ENCODE results near the gene YY1AP1.
"Not testable (repeated sequence)": the region's sequence is repeated elsewhere in the genome, so short reads cannot be mapped to it uniquely, and the experiment has no call there.

The YY1AP1 gene

DNA sequence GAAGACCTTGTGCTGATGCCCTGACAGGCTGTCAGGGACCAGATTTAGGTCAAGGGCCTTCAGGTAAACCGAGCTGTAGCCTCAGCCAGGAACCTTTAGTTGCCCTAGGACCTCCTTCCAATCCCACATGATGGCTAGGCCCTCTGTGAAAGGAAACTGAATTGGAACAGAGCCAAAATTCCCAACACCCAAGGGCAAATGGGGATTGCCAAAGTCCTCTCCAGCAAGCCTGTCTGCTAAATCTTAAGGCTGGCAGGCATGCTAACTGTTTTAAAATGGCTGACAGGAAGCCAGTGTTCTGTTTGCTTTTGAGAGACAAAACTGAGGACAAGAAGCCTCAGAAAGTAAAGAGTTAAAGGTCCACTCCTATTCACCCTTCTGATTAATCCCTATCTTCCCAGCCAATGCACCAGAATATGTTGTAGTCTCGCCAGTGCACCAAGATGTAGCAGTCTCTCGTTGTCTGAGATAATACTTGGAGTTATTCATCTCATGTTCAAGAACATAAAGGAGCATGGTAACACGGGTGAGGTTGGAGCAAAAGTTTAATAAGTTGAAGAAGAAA is 43.5 kb downstream of the YY1AP1 start:
- no peak for DNase-seq

DNA sequence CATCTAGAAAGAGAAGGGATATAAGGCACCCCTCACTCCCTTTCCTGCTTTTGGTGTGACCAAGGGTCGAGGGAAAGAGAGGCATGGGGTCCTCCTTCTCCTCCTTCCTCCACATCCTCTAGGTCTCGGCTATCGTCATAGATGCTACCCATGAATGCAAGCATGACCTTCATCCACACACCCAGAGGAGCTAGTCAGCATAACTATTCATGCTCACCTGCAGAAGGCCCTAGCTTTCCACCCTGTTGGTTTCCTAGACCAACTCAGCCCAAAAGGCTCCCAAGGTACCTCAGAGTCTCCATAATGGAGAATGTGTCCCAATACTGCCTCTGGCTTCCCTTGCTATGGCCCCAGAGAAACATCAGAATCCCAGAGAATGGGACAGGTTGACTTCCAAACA is 45.3 kb downstream of the YY1AP1 start:
- DNase-seq, result no peak

DNA sequence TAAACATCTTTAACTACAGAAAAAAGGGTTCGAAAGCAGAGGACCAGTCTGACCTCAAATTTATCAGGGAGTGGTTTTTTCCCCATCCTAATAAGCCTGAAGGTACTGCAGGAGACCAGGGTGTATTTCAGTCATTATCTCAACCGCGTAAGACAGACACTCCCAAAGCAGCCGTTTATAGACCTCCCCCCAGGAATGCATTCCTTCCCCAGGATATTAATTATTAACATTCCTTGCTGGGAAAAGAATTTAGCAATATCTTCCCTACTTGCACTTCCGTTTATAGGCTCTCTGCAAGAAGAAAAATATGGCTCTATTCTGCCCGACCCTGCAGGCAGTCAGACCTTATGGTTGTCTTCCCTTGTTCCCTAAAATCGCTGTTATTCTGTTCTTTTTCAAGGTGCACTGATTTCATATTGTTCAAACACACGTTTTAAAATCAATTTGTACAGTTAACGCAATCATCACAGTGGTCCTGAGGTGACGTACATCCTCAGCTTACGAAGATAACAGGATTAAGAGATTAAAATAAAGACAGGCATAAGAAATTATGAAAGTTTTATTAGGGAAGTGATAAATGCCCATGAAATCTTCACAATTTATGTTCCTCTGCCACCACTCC is 45.9 kb downstream of the YY1AP1 start:
- not testable (repeated sequence) for DNase-seq

DNA sequence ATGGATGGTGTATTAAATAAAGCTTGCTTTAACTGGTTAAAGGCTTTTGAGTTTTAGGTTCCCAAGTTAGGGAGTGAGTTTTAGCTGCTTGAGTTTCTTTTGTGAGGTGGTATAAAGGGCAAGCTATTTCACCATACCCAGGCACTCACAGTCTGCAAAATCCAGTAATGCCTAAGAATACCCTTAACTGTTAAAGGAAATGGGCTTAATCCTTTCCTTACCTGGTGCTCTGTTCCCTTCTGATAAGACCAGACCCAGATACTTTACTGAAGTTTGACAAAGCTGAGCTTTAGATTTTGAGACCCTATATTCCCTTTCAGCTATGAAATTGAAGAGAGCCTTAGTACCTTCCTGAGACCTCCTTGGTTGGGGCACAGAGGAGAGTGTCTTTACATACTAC is 48.2 kb downstream of the YY1AP1 start:
- DNase-seq, result no peak

DNA sequence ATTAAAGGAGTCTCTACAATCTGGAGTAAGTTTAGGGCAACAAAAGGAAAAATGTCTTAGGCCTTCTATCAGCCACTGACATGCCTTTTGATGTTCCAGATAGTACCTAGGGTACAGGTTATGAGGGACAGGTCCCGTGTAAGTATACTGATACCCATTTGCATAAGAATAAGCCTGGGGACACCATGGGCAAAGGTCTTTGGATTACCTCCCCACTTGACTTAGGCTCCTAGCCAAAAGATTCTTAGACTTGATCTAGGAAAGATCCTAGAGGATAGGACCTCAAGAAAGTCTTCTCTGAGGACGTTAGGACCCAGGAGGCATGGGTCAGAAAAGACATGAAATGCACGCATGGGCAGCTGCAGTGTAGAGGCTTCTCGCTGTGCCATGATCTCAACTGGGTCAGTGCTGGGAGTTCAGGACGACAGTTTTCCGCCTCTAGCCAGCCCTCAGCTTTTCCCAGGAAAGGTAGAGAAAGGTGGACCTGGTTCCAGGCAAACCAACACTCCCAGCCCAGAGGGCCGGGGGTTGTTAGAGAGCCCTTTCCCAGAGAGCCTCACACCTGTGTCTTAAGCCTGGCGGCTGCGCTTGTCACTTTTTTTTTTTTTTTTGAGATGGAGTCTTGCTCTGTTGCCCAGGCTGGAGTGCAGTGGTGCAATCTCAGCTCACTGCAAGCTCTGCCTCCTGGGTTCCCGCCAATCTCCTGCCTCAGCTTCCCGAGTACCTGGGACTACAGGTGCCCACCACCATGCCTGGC is 52.0 kb downstream of the YY1AP1 start:
- DNase-seq, result no peak

- not testable (repeated sequence) for DNase-seq
These were observed 62.1 kb downstream of the YY1AP1 start for GRCh38 chr1:155626428-155626827.

DNA sequence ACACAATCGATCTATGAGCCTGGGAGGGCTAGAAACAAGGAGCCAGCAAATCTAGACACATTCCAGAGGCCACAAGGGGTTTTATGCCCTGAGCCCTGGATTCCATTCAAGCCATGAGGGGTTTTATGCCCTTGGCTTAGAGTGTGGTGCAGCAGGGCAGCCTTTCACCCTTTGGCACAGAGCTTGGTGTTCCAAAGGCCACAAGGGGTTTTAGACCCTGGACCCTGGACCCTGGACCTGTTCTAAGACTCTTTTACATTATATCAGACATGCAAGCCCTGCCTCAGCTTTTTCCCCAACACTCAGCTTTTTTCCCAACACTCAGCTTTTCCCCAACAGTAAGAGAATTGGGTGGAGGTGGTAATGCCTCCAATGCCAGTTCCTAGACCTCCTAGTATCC is 65.2 kb downstream of the YY1AP1 start:
- no peak for DNase-seq

DNA sequence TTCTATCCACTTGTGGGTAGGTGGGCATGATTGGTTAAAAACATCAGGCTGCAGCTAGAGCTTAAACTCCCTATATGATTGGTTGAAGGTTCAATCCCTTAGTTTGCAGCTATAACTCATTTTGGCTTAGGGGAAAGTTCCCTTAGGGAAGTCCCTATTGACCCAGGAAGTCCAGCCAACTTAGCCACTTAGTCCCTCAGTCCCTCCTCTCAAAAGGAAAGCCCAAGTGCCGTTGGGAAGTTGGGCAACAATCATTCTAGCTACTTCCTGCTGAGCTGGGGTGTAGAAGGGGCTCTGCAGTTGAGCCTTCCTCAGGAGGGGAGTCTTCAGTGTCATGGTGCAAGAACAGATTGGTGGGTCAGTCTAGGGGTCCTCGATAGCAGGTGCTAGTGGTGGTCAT is 66.4 kb downstream of the YY1AP1 start:
- DNase-seq, result no peak

DNA sequence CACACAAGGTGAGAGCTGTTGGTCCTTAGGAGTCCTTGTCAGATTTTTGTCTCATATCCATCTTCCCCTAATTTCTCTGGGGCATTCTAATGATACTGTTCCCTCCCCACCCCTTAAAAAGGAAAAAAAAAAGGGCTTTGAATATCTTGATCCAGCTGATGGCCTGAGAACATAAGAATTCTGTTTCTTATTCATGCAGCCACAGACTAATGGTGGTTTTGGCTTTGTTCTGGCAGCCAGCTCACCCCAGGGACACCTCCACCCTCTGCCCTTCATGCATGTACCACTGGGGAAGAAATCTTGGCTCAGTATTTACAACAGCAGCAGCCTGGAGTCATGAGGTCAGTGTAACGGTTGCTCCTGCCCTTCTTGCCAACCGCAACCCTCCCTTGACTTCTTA is 75.3 kb downstream of the YY1AP1 start:
- not testable (repeated sequence) for DNase-seq

DNA sequence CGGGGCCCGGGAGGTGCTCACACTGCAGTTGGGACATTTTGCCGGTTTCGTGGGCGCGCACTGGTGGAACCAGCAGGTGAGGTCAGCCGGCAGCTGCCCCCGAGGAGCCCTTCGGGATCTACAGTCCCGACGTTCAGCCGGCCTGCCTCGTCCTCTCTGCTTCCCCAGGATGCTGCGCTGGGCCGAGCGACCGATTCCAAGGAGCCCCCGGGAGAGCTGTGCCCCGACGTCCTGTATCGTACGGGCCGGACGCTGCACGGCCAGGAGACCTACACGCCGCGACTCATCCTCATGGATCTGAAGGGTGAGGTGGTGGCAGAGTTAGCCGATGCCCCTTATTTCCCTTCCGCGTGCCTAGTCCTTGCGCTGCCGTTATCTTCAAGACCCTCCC is 78.3 kb downstream of the YY1AP1 start:
- not testable (repeated sequence) for DNase-seq

DNA sequence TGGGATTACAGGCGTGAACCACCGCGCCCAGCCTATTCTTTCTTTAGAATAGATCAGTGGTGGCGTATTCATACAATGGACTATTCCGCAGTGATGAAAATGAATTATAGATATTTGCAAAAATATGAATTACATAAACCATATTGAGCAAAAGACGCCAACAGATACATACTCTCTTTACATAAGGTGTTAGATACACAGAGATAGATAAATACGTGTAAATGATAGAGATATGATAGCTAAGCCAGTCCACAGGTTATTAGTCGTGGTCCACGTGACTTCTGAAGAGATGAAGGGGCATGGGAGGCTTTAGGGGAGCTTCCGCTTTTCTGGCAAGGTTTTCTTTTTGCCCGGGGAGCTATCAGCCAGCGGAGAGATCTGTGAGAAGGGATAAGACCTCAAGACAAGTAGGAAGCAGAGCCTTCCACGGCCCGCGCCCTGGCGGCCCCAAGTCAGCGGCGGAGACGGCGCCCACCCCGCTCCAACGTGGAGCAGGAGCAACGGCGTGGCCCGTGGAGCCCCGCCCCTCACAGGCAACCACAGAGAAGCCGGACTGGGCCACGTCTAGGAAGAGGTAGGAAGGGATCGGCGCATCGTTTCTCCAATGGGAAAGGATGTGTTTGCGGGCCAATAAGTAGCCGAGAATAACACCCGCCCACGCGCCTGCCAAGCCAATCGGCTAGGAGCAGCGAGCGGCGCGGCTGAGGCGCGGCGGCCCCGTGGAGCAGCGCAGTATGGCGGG is 78.9 kb downstream of the YY1AP1 start, which contains the start of gene MSTO1:
Gene MSTO1, plus strand, starts transcription at position 704 of the 742 bp plus-strand sequence. Its CDS starts 31 bp downstream, at position 735.
- peak; percentile 98 for DNase-seq
